D721Med (cell line): ENCODE measurements around the gene TMEM156.
"Not testable (repeated sequence)": the region's sequence is repeated elsewhere in the genome, so short reads cannot be mapped to it uniquely, and the experiment has no call there.

Source experiments
- DNase-seq: peaks from one replicate; pipeline ENCODE4 v3.0.0; 2011; ENCODE audit warnings: low spot score; ENCODE audit not compliant: insufficient read length
- FAIRE-seq: peaks from 2 replicates; lab custom pipeline; 2011; peaks lifted over from hg19 to GRCh38; lab: Jason Lieb, UNC
- CTCF ChIP-seq: IDR thresholded peaks from 2 replicates; pipeline ENCODE4 v1.5.1; 2012; ENCODE audit warnings: mild to moderate bottlenecking, control low read depth; ENCODE audit not compliant: insufficient read depth; ENCODE audit errors: missing control alignments

The TMEM156 gene

GRCh38 chr4:39043861-39044363 lies 11.7 kb upstream of the TMEM156 start:
- DNase-seq (no peak), FAIRE-seq (no peak)
- no peak for TF ChIP-seq CTCF

- TF ChIP-seq CTCF, result no peak
- DNase-seq (no peak), FAIRE-seq (no peak)
Observed at GRCh38 chr4:39043058-39043860, 11.1 kb upstream of the TMEM156 start.

- FAIRE-seq (no peak), DNase-seq (no peak)
- no peak for TF ChIP-seq CTCF
Observed at GRCh38 chr4:39042366-39042765, 10.2 kb upstream of the TMEM156 start.

GRCh38 chr4:39039108-39039507 lies 6.9 kb upstream of the TMEM156 start:
- DNase-seq (no peak), FAIRE-seq (no peak)
- no peak for TF ChIP-seq CTCF

GRCh38 chr4:39037941-39038340 lies 5.7 kb upstream of the TMEM156 start:
- FAIRE-seq, result no peak
- no peak for DNase-seq
- no peak for TF ChIP-seq CTCF

GRCh38 chr4:39037491-39037825 lies 5.2 kb upstream of the TMEM156 start:
- FAIRE-seq (no peak), DNase-seq (no peak)
- TF ChIP-seq CTCF, result no peak

GRCh38 chr4:39036172-39036571 lies 4.0 kb upstream of the TMEM156 start:
- DNase-seq, result no peak

GRCh38 chr4:39031590-39032020 lies 604 bp downstream of the TMEM156 start:
- DNase-seq, FAIRE-seq: not testable (repeated sequence)

More at GRCh38 chr4:39036172-39036571, 4.0 kb upstream of the TMEM156 start:
- TF ChIP-seq CTCF, result no peak
- FAIRE-seq, result no peak
